Measurements from ENCODE around the gene EML2.
"Not testable (repeated sequence)": the region's sequence is repeated elsewhere in the genome, so short reads cannot be mapped to it uniquely, and the experiment has no call there.

EML2 gene

GRCh38 chr19:45637890-45638667 lies 1.1 kb downstream of the EML2 start:
- TF ChIP-seq CTCF (conservative IDR thresholded peaks at IDR 0.05), result no peak
- H3K27ac ChIP-seq, result peak overlapping the region; percentile 69; the same call in 1 of the 2 replicates

DNA sequence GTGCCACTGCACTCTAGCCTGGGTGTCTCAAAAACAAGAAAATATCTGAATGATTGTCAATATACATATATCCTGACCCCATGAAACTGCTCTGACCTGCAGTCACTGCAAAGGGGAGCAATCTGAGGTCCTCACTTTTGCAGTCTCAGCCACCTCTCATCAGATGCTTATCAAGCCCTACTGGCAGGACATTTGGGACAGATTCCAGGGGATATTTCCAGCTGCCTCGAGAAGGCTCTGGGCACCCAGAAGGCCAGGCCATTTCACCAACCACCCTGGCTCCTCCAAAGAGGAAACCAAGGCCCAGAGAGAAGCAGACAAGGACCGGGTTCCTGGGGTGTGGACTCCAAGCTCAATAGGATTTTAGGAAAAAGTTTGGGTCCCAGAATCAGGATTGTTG lies 2.3 kb downstream of the EML2 start:
- TF ChIP-seq CTCF (conservative IDR thresholded peaks at IDR 0.05), result no peak
- no peak overlapping the region for H3K27ac ChIP-seq

GRCh38 chr19:45636275-45636674 lies 2.9 kb downstream of the EML2 start:
- TF ChIP-seq CTCF (conservative IDR thresholded peaks at IDR 0.05), result no peak
- H3K27ac ChIP-seq, result no peak overlapping the region

GRCh38 chr19:45632468-45633196 lies 6.6 kb downstream of the EML2 start:
- no peak for TF ChIP-seq CTCF (conservative IDR thresholded peaks at IDR 0.05)
- no peak overlapping the region for H3K27ac ChIP-seq

- H3K27ac ChIP-seq, result no peak overlapping the region
- no peak for TF ChIP-seq CTCF (conservative IDR thresholded peaks at IDR 0.05)
Measured at GRCh38 chr19:45630463-45630862, 8.7 kb downstream of the EML2 start.

- TF ChIP-seq CTCF (conservative IDR thresholded peaks at IDR 0.05), result no peak
- no peak overlapping the region for H3K27ac ChIP-seq
Measured at GRCh38 chr19:45629704-45630103, 9.5 kb downstream of the EML2 start.

DNA sequence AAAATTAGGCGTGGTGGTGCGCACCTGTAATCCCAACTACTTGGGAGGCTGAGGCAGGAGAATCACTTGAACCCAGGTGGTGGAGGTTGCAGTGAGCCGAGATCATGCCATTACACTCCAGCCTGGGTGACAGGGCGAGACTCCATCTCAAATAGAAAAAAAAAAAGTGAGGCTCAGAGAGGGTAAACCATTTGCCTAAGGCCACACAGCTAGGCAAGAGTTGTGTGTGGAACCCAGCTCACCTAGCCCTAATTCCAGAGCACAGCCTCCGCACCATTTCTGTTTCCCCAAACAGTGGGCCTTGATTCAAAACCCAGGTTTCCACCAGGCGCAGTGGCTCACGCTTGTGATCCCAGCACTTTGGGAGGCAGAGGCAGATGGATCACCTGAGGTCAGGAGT lies 11.0 kb downstream of the EML2 start:
- not testable (repeated sequence) for H3K27ac ChIP-seq

DNA sequence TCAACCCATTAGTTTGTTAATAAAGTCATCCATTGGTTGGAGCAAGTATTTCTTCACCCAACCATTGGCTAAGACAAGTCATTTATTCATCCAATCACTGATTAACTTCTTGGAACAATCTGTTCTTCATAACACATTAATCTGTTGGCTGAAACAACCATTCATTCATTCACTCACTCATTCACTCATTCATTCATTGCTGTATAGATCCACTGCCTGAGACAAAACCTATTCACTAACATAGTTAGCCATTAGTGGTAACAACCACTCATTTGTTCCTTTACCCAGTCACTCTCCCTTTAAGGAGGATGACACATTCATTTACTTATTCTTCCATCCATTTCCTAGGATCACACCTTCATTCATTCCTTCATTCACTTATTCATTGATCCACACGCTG lies 15.2 kb downstream of the EML2 start:
- TF ChIP-seq CTCF (conservative IDR thresholded peaks at IDR 0.05), result no peak
- H3K27ac ChIP-seq, result no peak overlapping the region
